H1 (cell line): ENCODE results near the gene NFIA. TPM values are rescaled to one million over a fixed set of nuclear protein-coding genes. Genes with fewer than 3 reads are reported as not detected.

Source experiments
- CTCF ChIA-PET: fragments of 300-600 bp; sonication (Branson Sonifier 250); formaldehyde crosslinking; loops from one replicate; lab custom pipeline; 2021; ENCODE audit not compliant: partially characterized antibody; lab: Charles Lee
- POLR2A ChIA-PET: fragments of 300-600 bp; sonication (Branson Sonifier 250); formaldehyde crosslinking; loops from one replicate; lab custom pipeline; 2021; ENCODE audit warnings: inconsistent platforms; ENCODE audit not compliant: partially characterized antibody; lab: Charles Lee
- DNase-seq, 2 experiments: peaks; one replicate each; pipeline versions ENCODE4 v3.0.0 to v3.0.0-alpha.2; 2010 to 2022; ENCODE audit warnings: low spot score in 2 of 2, low read depth in 1 of 2, mixed read lengths in 1 of 2
- FAIRE-seq: peaks from 2 replicates; lab custom pipeline; 2011; peaks lifted over from hg19 to GRCh38; lab: Jason Lieb, UNC
- H2AFZ ChIP-seq: 2 replicates; pipeline ENCODE4 v1.8.1; 2012; ENCODE audit warnings: low read length, inconsistent platforms
- H2AK5ac ChIP-seq: 2 replicates; pipeline ENCODE4 v1.6.1; 2013; ENCODE audit warnings: low read depth, low read length
- H2BK120ac ChIP-seq: replicated peaks from 2 replicates; pipeline ENCODE3; 2013; ENCODE audit warnings: low read depth, low read length, inconsistent platforms
- H2BK12ac ChIP-seq: 2 replicates; pipeline ENCODE4 v1.6.1; 2013; ENCODE audit warnings: low read depth, low read length
- H2BK15ac ChIP-seq: 2 replicates; pipeline ENCODE4 v1.6.1; 2013; ENCODE audit warnings: low read length
- H2BK20ac ChIP-seq: 2 replicates; pipeline ENCODE4 v1.6.1; 2013; ENCODE audit warnings: low read length
- H2BK5ac ChIP-seq: 2 replicates; pipeline ENCODE4 v1.6.1; 2013; ENCODE audit warnings: low read depth, low read length
- H3K14ac ChIP-seq: 2 replicates; pipeline ENCODE4 v1.6.1; 2013; ENCODE audit warnings: inconsistent platforms; ENCODE audit not compliant: insufficient read length
- H3K18ac ChIP-seq: 2 replicates; pipeline ENCODE4 v1.6.1; 2013; ENCODE audit warnings: low read length; ENCODE audit errors: extremely low read depth
- H3K23ac ChIP-seq: 2 replicates; pipeline ENCODE4 v1.6.1; 2013; ENCODE audit warnings: inconsistent platforms; ENCODE audit not compliant: insufficient read length
- H3K23me2 ChIP-seq: 2 replicates; pipeline ENCODE4 v1.6.1; 2013; ENCODE audit warnings: low read depth, low read length
- H3K27ac ChIP-seq: 2 replicates; pipeline ENCODE4 v1.6.1; 2011; ENCODE audit warnings: low read depth, low read length, inconsistent platforms
- H3K27me3 ChIP-seq, 4 experiments: replicated peaks in 1 of 4; 1 replicate in 1 of 4; 2 replicates in 3 of 4; pipeline versions ENCODE4 v1.6.1 to v1.8.1; 2011 to 2013; ENCODE audit warnings: low read length in 3 of 4, mild to moderate bottlenecking in 3 of 4, inconsistent platforms in 2 of 4, mixed read lengths in 2 of 4, moderate library complexity in 1 of 4; ENCODE audit not compliant: control insufficient read depth in 3 of 4, insufficient read depth in 3 of 4; ENCODE audit errors: extremely low read depth in 1 of 4
- H3K36me3 ChIP-seq, 4 experiments: 2 replicates each; pipeline versions ENCODE4 v1.6.1 to v1.8.1; 2011 to 2013; ENCODE audit warnings: mild to moderate bottlenecking in 4 of 4, low read length in 3 of 4, moderate library complexity in 2 of 4, control low read depth in 1 of 4, inconsistent platforms in 1 of 4; ENCODE audit not compliant: insufficient read depth in 4 of 4, control insufficient read depth in 2 of 4
- H3K4ac ChIP-seq: replicated peaks from 2 replicates; pipeline ENCODE3; 2013; ENCODE audit warnings: low read length, low read depth, mixed read lengths, inconsistent platforms; ENCODE audit not compliant: insufficient read length
- H3K4me1 ChIP-seq, 4 experiments: replicated peaks in 1 of 4; 1 replicate in 1 of 4; 2 replicates in 3 of 4; pipeline versions ENCODE4 v1.6.1 to v1.8.1; 2011 to 2013; ENCODE audit warnings: low read length in 3 of 4, inconsistent platforms in 2 of 4, mixed read lengths in 1 of 4; ENCODE audit not compliant: insufficient read depth in 4 of 4, control insufficient read depth in 3 of 4
- H3K4me2 ChIP-seq, 2 experiments: 2 replicates each; pipeline versions ENCODE4 v1.6.1 to v1.8.1; 2011 to 2013; ENCODE audit warnings: low read depth in 2 of 2, low read length in 2 of 2, control low read depth in 1 of 2, inconsistent platforms in 1 of 2, mild to moderate bottlenecking in 1 of 2; ENCODE audit not compliant: insufficient read depth in 1 of 2
- H3K4me3 ChIP-seq, 4 experiments: fragments of 200-600, 300-600 bp in 1 of 4; sonication (generic), shearing (Covaris generic), sonication (Bioruptor Twin) in 1 of 4; 2 replicates each; pipeline versions ENCODE4 v1.5.1 to v1.8.1; 2011 to 2016; ENCODE audit warnings: low read length in 4 of 4, low read depth in 3 of 4, control low read depth in 2 of 4, inconsistent platforms in 2 of 4, mild to moderate bottlenecking in 2 of 4, mixed read lengths in 1 of 4, moderate library complexity in 1 of 4; ENCODE audit not compliant: insufficient read depth in 2 of 4; ENCODE audit errors: extremely low read depth in 1 of 4
- H3K56ac ChIP-seq: replicated peaks from 2 replicates; pipeline ENCODE3; 2013; ENCODE audit warnings: low read depth, mild to moderate bottlenecking, mixed read lengths, low read length, inconsistent platforms; ENCODE audit not compliant: insufficient read length
- H3K79me1 ChIP-seq: 2 replicates; pipeline ENCODE4 v1.6.1; 2013; ENCODE audit warnings: low read depth, low read length, control low read depth
- H3K79me2 ChIP-seq, 2 experiments: 2 replicates each; pipeline versions ENCODE4 v1.6.1 to v1.8.1; 2012 to 2013; ENCODE audit warnings: low read length in 2 of 2, mild to moderate bottlenecking in 2 of 2, inconsistent platforms in 1 of 2; ENCODE audit not compliant: insufficient read depth in 2 of 2, control insufficient read depth in 1 of 2
- H3K9ac ChIP-seq, 4 experiments: replicated peaks in 1 of 4; 1 replicate in 1 of 4; 2 replicates in 3 of 4; pipeline versions ENCODE4 v1.6.1 to v1.8.1; 2011 to 2013; ENCODE audit warnings: low read depth in 3 of 4, low read length in 3 of 4, control low read depth in 2 of 4, mild to moderate bottlenecking in 2 of 4, moderate library complexity in 2 of 4, inconsistent platforms in 1 of 4; ENCODE audit errors: extremely low read depth in 1 of 4
- H3K9me3 ChIP-seq, 2 experiments: 2 replicates each; pipeline versions ENCODE4 v1.6.1 to v1.8.1; 2012 to 2013; ENCODE audit warnings: mild to moderate bottlenecking in 2 of 2, moderate library complexity in 2 of 2, control low read depth in 1 of 2, inconsistent platforms in 1 of 2, low read depth in 1 of 2, low read length in 1 of 2, mixed read lengths in 1 of 2; ENCODE audit not compliant: insufficient read depth in 2 of 2
- H4K20me1 ChIP-seq, 2 experiments: replicated peaks in 1 of 2; 2 replicates each; pipeline versions ENCODE3 to v1.8.1; 2011 to 2013; ENCODE audit warnings: inconsistent platforms in 2 of 2, low read length in 2 of 2, mild to moderate bottlenecking in 1 of 2; ENCODE audit not compliant: insufficient read depth in 2 of 2, control insufficient read depth in 1 of 2
- H4K5ac ChIP-seq: 2 replicates; pipeline ENCODE4 v1.6.1; 2013; ENCODE audit warnings: low read length, low read depth, mixed read lengths, inconsistent platforms; ENCODE audit not compliant: insufficient read length
- H4K8ac ChIP-seq: 2 replicates; pipeline ENCODE4 v1.8.0; 2013; ENCODE audit warnings: mild to moderate bottlenecking, moderate library complexity, low read length, inconsistent platforms; ENCODE audit not compliant: insufficient read depth; ENCODE audit errors: extremely low read depth
- H4K91ac ChIP-seq: replicated peaks from 2 replicates; pipeline ENCODE3; 2013; ENCODE audit warnings: low read length, mixed read lengths, inconsistent platforms; ENCODE audit not compliant: insufficient read length
- CTCF ChIP-seq, 3 experiments: IDR thresholded peaks; 1 replicate in 2 of 3; 2 replicates in 1 of 3; pipeline versions ENCODE4 v1.5.1 to v1.6.1; 2011; ENCODE audit warnings: low read length in 3 of 3, mild to moderate bottlenecking in 3 of 3, inconsistent platforms in 2 of 3, low read depth in 1 of 3, moderate library complexity in 1 of 3; ENCODE audit not compliant: insufficient read depth in 1 of 3; ENCODE audit errors: control extremely low read depth in 1 of 3
- RAD21 ChIP-seq, 2 experiments: IDR thresholded peaks in 1 of 2; conservative IDR thresholded peaks in 1 of 2; 2 replicates each; pipeline ENCODE4 v1.6.1; 2011; ENCODE audit warnings: low read depth in 2 of 2, low read length in 2 of 2, improper control_type of control experiment in 1 of 2, inconsistent platforms in 1 of 2, mild to moderate bottlenecking in 1 of 2, moderate library complexity in 1 of 2
- TBP ChIP-seq: IDR thresholded peaks from 2 replicates; pipeline ENCODE4 v1.6.1; 2011; ENCODE audit warnings: low read depth, low read length, improper control_type of control experiment
- WGBS, 2 experiments: shearing (Covaris generic) in 1 of 2; methylation state at CpG; one replicate each; pipeline versions ENCODE4 v1.1.6 to v1.1.7; 2013 to 2015; ENCODE audit warnings: low lambda C conversion rate in 2 of 2, mixed read lengths in 2 of 2, inconsistent platforms in 1 of 2, low coverage in 1 of 2, missing lambda C conversion rate in 1 of 2; ENCODE audit not compliant: insufficient replicate concordance in 2 of 2, insufficient coverage in 1 of 2, insufficient read length in 1 of 2; ENCODE audit errors: extremely low coverage in 1 of 2, missing lambda C conversion rate in 1 of 2; 5-methylcytosine and 5-hydroxymethylcytosine counted together
- polyA plus RNA-seq, 7 experiments: library from polyadenylated mRNA; depleted of rRNA in 3 of 7; stranded (reverse) in 5 of 7; unstranded in 2 of 7; fragments of >200 nt in 5 of 7; fragments of 200-250 nt in 2 of 7; gene quantifications; 1 replicate in 5 of 7; 2 replicates in 1 of 7; 4 replicates in 1 of 7; pipeline versions ENCODE4 v1.2.1 to v1.2.3, GENCODE V29; 2011 to 2013; ENCODE audit warnings: missing spikeins in 2 of 7, mixed read lengths in 2 of 7
- total RNA-seq: library from RNA; stranded (reverse); fragmentation: NEBNext Ultra II Directional; extraction: Animal tissue kit (Norgen Biotek cat#: 25700); gene quantifications from 2 replicates; pipeline ENCODE4 v1.2.1, GENCODE V29; 2021

The NFIA gene
- total and polyA plus RNA-seq, 2 of the 8 experiments (the other 6 are each of a cell fraction or from before 2014, with no cell fraction given), result 1.8 to 2.3 TPM

GRCh38 chr1:61436016-61436415 lies 353.7 kb downstream of the NFIA start:
- no peak overlapping the region for H2BK20ac ChIP-seq
- H2BK12ac ChIP-seq, result 0 out of 2 replicates have a peak overlapping the region, but pooled peaks have one; percentile 19
- H2AK5ac ChIP-seq, result no peak overlapping the region
- no peaks in the 10 kb centered on the region for H3K79me1 ChIP-seq
- 83% methylated on average over 3 of the region's 3 CpGs; no CpG with 5 or more reads in 1 of the 2 experiments for WGBS, 2 experiments
- no peak overlapping the region for H2AFZ ChIP-seq
- no peak overlapping the region for H3K56ac ChIP-seq
- no peak overlapping the region; the same call in 1 of the 2 replicates for H2BK5ac ChIP-seq
- H3K14ac ChIP-seq, result no peak overlapping the region
- no peak for DNase-seq
- no peak overlapping the region for H3K4ac ChIP-seq
- no peaks in the 10 kb centered on the region for H3K23me2 ChIP-seq
- no peak overlapping the region for H4K91ac ChIP-seq
- FAIRE-seq, result no peak
- no peak overlapping the region for H3K9ac ChIP-seq
- no peak overlapping the region for H4K5ac ChIP-seq
- H3K23ac ChIP-seq, result no peak overlapping the region
- TF ChIP-seq CTCF (IDR thresholded peaks at IDR 0.05; ENCODE audit: control extremely low read depth in 1 of 3, insufficient read depth in 1 of 3, low read depth in 1 of 3, low read length in 3 of 3), result peak; percentile 42 to 63 (median 45)
- TF ChIP-seq TBP, result no peak
- peak; percentile 50 to 54 for TF ChIP-seq RAD21 (IDR thresholded peaks at IDR 0.05 in 1 of 2, conservative IDR thresholded peaks at IDR 0.05 in 1 of 2; ENCODE audit: low read depth in 2 of 2, low read length in 2 of 2)
- H3K9me3 ChIP-seq, result no peaks in the 10 kb centered on the region
- H3K36me3 ChIP-seq, result no peaks in the 10 kb centered on the region
- H3K4me3 ChIP-seq, result no peak overlapping the region
- no peak overlapping the region for H3K27ac ChIP-seq
- ChIA-PET CTCF (interaction anchor here (0.6 to 2.3 kb wide), 13 partner anchors 9 to 670 kb away, joined by 3 to 10 read pairs (median 3); no protein-coding TSS in a partner anchor), POLR2A (no interaction called here)
- H3K4me2 ChIP-seq, result no peak overlapping the region
- H2BK15ac ChIP-seq, result no peak overlapping the region
- H3K79me2 ChIP-seq, result no peaks in the 10 kb centered on the region
- H3K4me1 ChIP-seq, result peaks cover 0 to 14% (median 0%) of the 10 kb centered on the region in 4 experiments; a peak in 3 of 7 replicates
- H4K20me1 ChIP-seq, result no peaks in the 10 kb centered on the region
- no peak overlapping the region for H4K8ac ChIP-seq
- H3K18ac ChIP-seq, result no peak overlapping the region
- no peak overlapping the region for H2BK120ac ChIP-seq
- H3K27me3 ChIP-seq, result no peaks in the 10 kb centered on the region
